Endothelial cell of umbilical vein (primary cell): ENCODE results near the gene ITGB2. TPM values are rescaled to one million over a fixed set of nuclear protein-coding genes. Genes with fewer than 3 reads are reported as not detected.

Experiments used
- BruUV-seq: library from RNA; stranded (reverse); fragments of 400-500 nt; replicated peaks from 2 replicates; lab custom pipeline; 2021; lab: Mats Ljungman, UMichigan
- CTCF ChIA-PET: fragments of 300-600, 350-600 bp; sonication (Branson Sonifier 250); formaldehyde crosslinking; loops from one replicate; lab custom pipeline; 2021; ENCODE audit warnings: antibody characterized with exemption, inconsistent platforms; lab: Charles Lee
- POLR2A ChIA-PET: fragments of 300-600, 350-600 bp; sonication (Branson Sonifier 250); formaldehyde crosslinking; loops from one replicate; lab custom pipeline; 2021; ENCODE audit warnings: antibody characterized with exemption, inconsistent platforms; lab: Charles Lee
- DNase-seq: peaks from one replicate; pipeline ENCODE4 v3.0.0-alpha.2; 2011; ENCODE audit warnings: low read depth, low spot score
- FAIRE-seq: peaks from 2 replicates; lab custom pipeline; 2011; peaks lifted over from hg19 to GRCh38; lab: Jason Lieb, UNC
- H2AFZ ChIP-seq: 2 replicates; pipeline ENCODE4 v1.6.0; 2012; ENCODE audit warnings: low read depth, low read length, control low read depth, inconsistent platforms
- H3K27ac ChIP-seq: 2 replicates; pipeline ENCODE4 v1.5.1; 2011; ENCODE audit warnings: low read depth, mild to moderate bottlenecking, control low read depth, low read length, moderate library complexity; ENCODE audit not compliant: insufficient read depth
- H3K27me3 ChIP-seq, 2 experiments: 2 replicates each; pipeline versions ENCODE4 v1.6.0 to v1.6.1; 2011; ENCODE audit warnings: low read length in 2 of 2, mixed read lengths in 1 of 2; ENCODE audit not compliant: control insufficient read depth in 2 of 2, insufficient read depth in 2 of 2
- H3K36me3 ChIP-seq, 2 experiments: 2 replicates in 1 of 2; 3 replicates in 1 of 2; pipeline ENCODE4 v1.5.1; 2011; ENCODE audit warnings: low read length in 2 of 2, mild to moderate bottlenecking in 1 of 2, moderate library complexity in 1 of 2; ENCODE audit not compliant: control insufficient read depth in 2 of 2, insufficient read depth in 2 of 2; ENCODE audit errors: extremely low read depth in 1 of 2
- H3K4me1 ChIP-seq: 3 replicates; pipeline ENCODE4 v1.5.1; 2011; ENCODE audit warnings: mild to moderate bottlenecking, low read length; ENCODE audit not compliant: control insufficient read depth, insufficient read depth; ENCODE audit errors: extremely low read depth
- H3K4me2 ChIP-seq: 2 replicates; pipeline ENCODE4 v1.6.1; 2011; ENCODE audit warnings: low read length, control low read depth, mixed read lengths; ENCODE audit not compliant: insufficient read depth
- H3K4me3 ChIP-seq, 3 experiments: fragments of 200-600 bp in 1 of 3; sonication (generic), shearing (Covaris generic) in 1 of 3; replicated peaks in 1 of 3; 2 replicates each; pipeline ENCODE4 v1.5.1; 2011 to 2016; ENCODE audit warnings: control low read depth in 3 of 3, low read length in 3 of 3, mild to moderate bottlenecking in 2 of 3, inconsistent platforms in 1 of 3, low read depth in 1 of 3, moderate library complexity in 1 of 3; ENCODE audit not compliant: insufficient read depth in 1 of 3
- H3K79me2 ChIP-seq: 2 replicates; pipeline ENCODE4 v1.6.0; 2012; ENCODE audit warnings: low read length, inconsistent platforms; ENCODE audit not compliant: control insufficient read depth, insufficient read depth
- H3K9ac ChIP-seq: replicated peaks from 2 replicates; pipeline ENCODE3; 2011; ENCODE audit warnings: low read length, control low read depth; ENCODE audit not compliant: insufficient read depth; ENCODE audit errors: extremely low read depth
- H3K9me1 ChIP-seq: replicated peaks from 3 replicates; pipeline ENCODE4 v1.6.0; 2011; ENCODE audit warnings: mild to moderate bottlenecking, low read length; ENCODE audit not compliant: control insufficient read depth, insufficient read depth; ENCODE audit errors: extremely low read depth
- H3K9me3 ChIP-seq: replicated peaks from 2 replicates; pipeline ENCODE4 v1.5.1; 2012; ENCODE audit warnings: low read length, inconsistent platforms; ENCODE audit not compliant: control insufficient read depth, insufficient read depth
- H4K20me1 ChIP-seq: replicated peaks from 2 replicates; pipeline ENCODE3; 2011; ENCODE audit warnings: mild to moderate bottlenecking, low read length; ENCODE audit not compliant: control insufficient read depth, insufficient read depth; ENCODE audit errors: extremely low read depth
- JUN ChIP-seq: IDR thresholded peaks from 2 replicates; pipeline ENCODE4 v1.6.1; 2011; ENCODE audit warnings: borderline replicate concordance, low read depth; ENCODE audit not compliant: insufficient read length, insufficient read depth
- dilution Hi-C: fragments of 300-500 bp; cut with MboI; formaldehyde crosslinking; loops from one replicate; pipeline ENCODE4 v1.15.0; 2019; ENCODE audit warnings: low sequenced_read_pairs; ENCODE audit not compliant: extremely low pct_ligation_motif_present
- intact Hi-C: fragments of 100-400 bp; cut with micrococcal nuclease; formaldehyde crosslinking; loops from one replicate; pipeline ENCODE4 v1.10.0; 2022
- polyA plus RNA-seq, 4 experiments: library from polyadenylated mRNA; depleted of rRNA in 3 of 4; stranded (reverse) in 3 of 4; unstranded in 1 of 4; fragments of >200 nt; gene quantifications; 2 replicates each; pipeline versions ENCODE4 v1.2.1 to v1.2.3, GENCODE V29; 2011 to 2012; ENCODE audit warnings: missing spikeins in 1 of 4
- total RNA-seq: library from RNA; stranded (reverse); gene quantifications from 2 replicates; pipeline ENCODE4 v1.2.3, GENCODE V29; 2021
- TF ChIP-seq, protein P1 (sequence below): IDR thresholded peaks from 2 replicates; pipeline ENCODE4 v1.6.1; 2011; ENCODE audit not compliant: insufficient read depth, insufficient read length

Gene ITGB2
- total and polyA plus RNA-seq, 2 donors (not counting 3 experiments of a cell fraction or from before 2014, with no cell fraction given), result 0.39 to 0.91 TPM

DNA sequence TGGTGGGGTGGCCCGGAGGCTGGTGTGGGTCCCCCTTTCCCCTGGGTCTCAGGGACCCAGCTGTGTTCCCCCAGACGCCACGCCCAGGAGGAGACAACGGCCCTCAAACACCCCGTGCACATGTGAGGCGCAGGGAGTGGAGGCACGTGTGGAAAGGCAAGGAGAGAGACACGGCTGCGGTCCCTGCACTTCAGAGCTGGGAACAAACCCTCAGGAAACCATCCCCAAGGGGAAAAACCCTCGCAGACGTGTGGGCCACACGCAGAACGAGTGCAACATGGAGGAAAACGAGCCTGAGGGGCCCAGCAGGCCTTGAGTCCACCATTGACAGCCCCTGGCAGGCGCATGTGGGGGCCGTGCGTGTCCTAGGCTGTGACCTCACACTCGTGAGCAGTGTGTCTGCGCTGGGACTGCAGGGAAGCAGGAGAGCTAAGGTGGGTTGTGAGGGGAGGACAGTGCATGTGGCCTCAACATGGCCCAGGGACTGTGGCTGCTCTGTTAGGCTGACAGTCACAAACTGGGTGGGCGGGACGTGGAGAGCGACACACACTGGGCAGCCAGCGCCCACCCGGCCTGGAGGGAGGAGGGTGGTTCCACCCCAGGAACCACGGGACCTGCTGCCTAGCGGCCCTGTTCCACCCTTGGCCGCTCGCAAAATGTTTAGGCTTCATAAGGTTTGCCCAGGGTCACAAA, 20.0 kb downstream of the ITGB2 start:
- Histone ChIP-seq H2AFZ (no peak overlapping the region), H3K27me3 (no peaks in the 10 kb centered on the region), H4K20me1 (no peaks in the 10 kb centered on the region), H3K9ac (no peak overlapping the region), H3K79me2 (no peaks in the 10 kb centered on the region), H3K4me1 (no peaks in the 10 kb centered on the region), H3K36me3 (no peaks in the 10 kb centered on the region), H3K4me3 (no peak overlapping the region), H3K27ac (no peak overlapping the region), H3K4me2 (no peak overlapping the region), H3K9me1 (no peaks in the 10 kb centered on the region), H3K9me3 (no peaks in the 10 kb centered on the region)
- TF ChIP-seq JUN, result no peak
- intact Hi-C loops, result no loop called here
- DNase-seq (no peak), FAIRE-seq (no peak)
- POLR2A ChIA-PET, result no interaction called here
- no TSS peak for BruUV-seq
- CTCF ChIA-PET, result interaction anchor here (0.9 to 1.9 kb wide), 3 partner anchors 8 to 236 kb away, joined by 3 to 5 read pairs (median 3); no protein-coding TSS in a partner anchor
- dilution Hi-C loops, result no loop called here

DNA sequence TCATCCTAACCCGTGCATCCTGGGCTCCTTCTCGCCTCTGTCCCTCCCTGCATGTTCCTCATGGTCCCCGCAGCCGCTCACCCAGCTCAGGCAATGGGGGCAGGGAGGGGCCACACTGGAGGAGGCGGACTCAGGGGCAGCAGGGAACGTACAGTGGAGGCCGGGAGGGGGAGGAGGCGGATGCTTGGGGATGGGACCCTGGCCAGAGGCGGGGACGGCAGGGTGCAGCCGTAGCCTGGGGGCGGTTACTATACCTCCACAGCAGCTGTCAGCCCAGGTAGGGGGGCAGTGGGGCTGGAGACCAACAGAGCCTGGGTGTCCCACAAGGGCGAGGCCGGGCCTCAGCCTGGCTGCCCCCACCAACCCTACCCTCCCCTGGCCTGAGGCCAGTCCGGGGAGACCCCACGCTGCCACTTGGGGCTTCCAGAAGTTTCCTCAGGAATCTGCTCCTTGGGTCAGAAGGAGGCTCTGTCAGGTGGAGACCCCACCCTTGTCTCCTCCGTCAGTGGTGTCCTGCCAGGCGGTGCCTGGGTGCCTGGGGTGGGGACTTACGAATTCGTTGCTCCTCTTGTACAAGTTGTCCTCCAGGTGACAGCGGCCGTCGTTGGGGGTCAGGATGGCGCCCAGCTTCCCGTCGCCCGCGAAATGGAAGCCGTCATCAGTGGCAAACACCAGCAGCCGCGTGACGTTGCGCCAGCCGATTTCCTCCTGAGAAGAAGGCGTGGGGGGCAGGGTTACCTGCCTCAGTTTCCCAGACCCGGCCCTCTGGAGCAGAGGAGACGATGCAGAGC, 20.7 kb downstream of the ITGB2 start:
- Histone ChIP-seq H2AFZ (no peak overlapping the region), H3K27me3 (no peaks in the 10 kb centered on the region), H3K36me3 (no peaks in the 10 kb centered on the region), H3K9me3 (no peaks in the 10 kb centered on the region), H3K79me2 (no peaks in the 10 kb centered on the region), H3K4me1 (no peaks in the 10 kb centered on the region), H3K27ac (no peak overlapping the region), H3K4me3 (no peak overlapping the region), H4K20me1 (no peaks in the 10 kb centered on the region), H3K4me2 (no peak overlapping the region), H3K9me1 (no peaks in the 10 kb centered on the region), H3K9ac (no peak overlapping the region)
- ChIA-PET POLR2A (no interaction called here), CTCF (interaction anchor here (1.4 to 1.9 kb wide), 2 partner anchors 8 to 100 kb away, joined by 3 to 5 read pairs; no protein-coding TSS in a partner anchor)
- no TSS peak for BruUV-seq
- DNase-seq (no peak), FAIRE-seq (no peak)
- dilution Hi-C loops (no loop called here), intact Hi-C loops (no loop called here)
- TF ChIP-seq, protein P1, sequence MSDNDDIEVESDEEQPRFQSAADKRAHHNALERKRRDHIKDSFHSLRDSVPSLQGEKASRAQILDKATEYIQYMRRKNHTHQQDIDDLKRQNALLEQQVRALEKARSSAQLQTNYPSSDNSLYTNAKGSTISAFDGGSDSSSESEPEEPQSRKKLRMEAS, result no peak
